Breast epithelium (tissue), 3 donors: ENCODE measurements around the gene BTRC.

ENCODE experiments used
- POLR2AphosphoS5 ChIP-seq, 3 donors: sonication (generic); formaldehyde crosslinking; IDR thresholded peaks; one replicate each; pipeline ENCODE4 v1.6.1; 2017; ENCODE audit warnings: antibody characterized with exemption in 3 of 3
- TF ChIP-seq, protein P1 (sequence below), 3 donors: fragments of 450-650 bp; IDR thresholded peaks; one replicate each; pipeline ENCODE4 v1.5.1; 2016 to 2017; ENCODE audit warnings: antibody characterized with exemption in 3 of 3, mild to moderate bottlenecking in 3 of 3, moderate library complexity in 3 of 3

DNA sequence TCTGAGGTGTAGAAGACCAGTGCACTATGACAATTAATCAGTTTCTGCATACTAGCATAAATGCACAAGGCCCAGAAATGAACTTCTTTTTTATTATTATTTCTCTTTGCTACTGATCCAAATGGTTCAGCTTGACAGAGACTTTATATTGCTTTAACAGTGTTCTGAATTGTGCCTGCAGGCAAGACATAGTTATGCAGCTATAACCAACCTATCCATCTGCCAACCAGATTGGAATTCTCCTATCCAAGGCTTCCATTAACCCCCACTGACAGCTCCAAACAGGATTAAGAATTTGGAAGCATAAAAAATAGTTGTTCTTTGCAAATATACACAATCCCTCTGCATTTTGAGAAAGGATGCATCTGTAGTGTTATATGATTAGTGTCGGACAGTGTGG lies 98.2 kb downstream of the BTRC start:
- no peak for TF ChIP-seq POLR2AphosphoS5 (IDR thresholded peaks at IDR 0.05)
- TF ChIP-seq, protein P1, sequence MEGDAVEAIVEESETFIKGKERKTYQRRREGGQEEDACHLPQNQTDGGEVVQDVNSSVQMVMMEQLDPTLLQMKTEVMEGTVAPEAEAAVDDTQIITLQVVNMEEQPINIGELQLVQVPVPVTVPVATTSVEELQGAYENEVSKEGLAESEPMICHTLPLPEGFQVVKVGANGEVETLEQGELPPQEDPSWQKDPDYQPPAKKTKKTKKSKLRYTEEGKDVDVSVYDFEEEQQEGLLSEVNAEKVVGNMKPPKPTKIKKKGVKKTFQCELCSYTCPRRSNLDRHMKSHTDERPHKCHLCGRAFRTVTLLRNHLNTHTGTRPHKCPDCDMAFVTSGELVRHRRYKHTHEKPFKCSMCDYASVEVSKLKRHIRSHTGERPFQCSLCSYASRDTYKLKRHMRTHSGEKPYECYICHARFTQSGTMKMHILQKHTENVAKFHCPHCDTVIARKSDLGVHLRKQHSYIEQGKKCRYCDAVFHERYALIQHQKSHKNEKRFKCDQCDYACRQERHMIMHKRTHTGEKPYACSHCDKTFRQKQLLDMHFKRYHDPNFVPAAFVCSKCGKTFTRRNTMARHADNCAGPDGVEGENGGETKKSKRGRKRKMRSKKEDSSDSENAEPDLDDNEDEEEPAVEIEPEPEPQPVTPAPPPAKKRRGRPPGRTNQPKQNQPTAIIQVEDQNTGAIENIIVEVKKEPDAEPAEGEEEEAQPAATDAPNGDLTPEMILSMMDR (IDR thresholded peaks at IDR 0.05): no peak
